GM10266 (cell line): Measurements from ENCODE around the gene DCAF4L1.

Source experiments
- DNase-seq: peaks from one replicate; pipeline ENCODE4 v3.0.0; 2012; ENCODE audit errors: extremely low spot score
- CTCF ChIP-seq: IDR thresholded peaks from 2 replicates; pipeline ENCODE4 v1.5.1; 2012; ENCODE audit warnings: mild to moderate bottlenecking, low read depth; ENCODE audit not compliant: control insufficient read depth, insufficient read depth; ENCODE audit errors: missing control alignments

Gene DCAF4L1

GRCh38 chr4:41939016-41939626, 42.4 kb upstream of the DCAF4L1 start:
- DNase-seq = no peak
- no peak for TF ChIP-seq CTCF

- no peak for TF ChIP-seq CTCF
- no peak for DNase-seq
These were observed 40.7 kb upstream of the DCAF4L1 start for GRCh38 chr4:41940834-41941233.

- no peak for TF ChIP-seq CTCF
- DNase-seq = no peak
These were observed 38.0 kb upstream of the DCAF4L1 start for GRCh38 chr4:41943506-41943905.

- no peak for TF ChIP-seq CTCF
- DNase-seq = no peak
These were observed 37.5 kb upstream of the DCAF4L1 start for GRCh38 chr4:41944089-41944488.

- no peak for TF ChIP-seq CTCF
These were observed 32.0 kb upstream of the DCAF4L1 start for GRCh38 chr4:41949531-41949930.

GRCh38 chr4:41957634-41958033, 23.9 kb upstream of the DCAF4L1 start:
- TF ChIP-seq CTCF = peak; percentile 45
- DNase-seq = peak; percentile 48

More at GRCh38 chr4:41949531-41949930, 32.0 kb upstream of the DCAF4L1 start:
- DNase-seq = no peak

GRCh38 chr4:41963105-41963504, 18.5 kb upstream of the DCAF4L1 start:
- TF ChIP-seq CTCF = peak; percentile 16
- DNase-seq = no peak
